CD14-positive monocyte (primary cell): ENCODE measurements around the gene CCNI2. TPM values are rescaled to one million over a fixed set of nuclear protein-coding genes. Genes with fewer than 3 reads are reported as not detected.

Experiments used
- DNase-seq, 3 donors: peaks; one replicate each; pipeline ENCODE4 v3.0.0-alpha.2; 2011 to 2022
- H2AFZ ChIP-seq: 2 replicates; pipeline ENCODE4 v1.6.0; 2012; ENCODE audit warnings: mild to moderate bottlenecking, low read depth, low read length, inconsistent platforms; ENCODE audit not compliant: insufficient read depth, poor library complexity, severe bottlenecking
- H3K27ac ChIP-seq, 2 donors: 1 replicate in 1 of 2; 2 replicates in 1 of 2; pipeline ENCODE4 v1.5.1; 2012 to 2013; ENCODE audit warnings: low read length in 2 of 2, control low read depth in 1 of 2, inconsistent platforms in 1 of 2, low read depth in 1 of 2, mild to moderate bottlenecking in 1 of 2
- H3K27me3 ChIP-seq, 2 donors: one replicate each; pipeline versions ENCODE4 v1.6.0 to v1.6.1; 2011 to 2013; ENCODE audit warnings: low read length in 2 of 2; ENCODE audit not compliant: control insufficient read depth in 2 of 2, insufficient read depth in 2 of 2
- H3K36me3 ChIP-seq, 2 donors: replicated peaks in 1 of 2; 1 replicate in 1 of 2; 2 replicates in 1 of 2; pipeline versions ENCODE4 v1.5.1 to v1.6.1; 2012 to 2013; ENCODE audit warnings: low read length in 2 of 2, control low read depth in 1 of 2, inconsistent platforms in 1 of 2, mild to moderate bottlenecking in 1 of 2; ENCODE audit not compliant: insufficient read depth in 2 of 2, control insufficient read depth in 1 of 2
- H3K4me1 ChIP-seq, 2 donors: 1 replicate in 1 of 2; 2 replicates in 1 of 2; pipeline versions ENCODE4 v1.5.1 to v1.6.1; 2012 to 2013; ENCODE audit warnings: low read length in 2 of 2, control low read depth in 1 of 2, inconsistent platforms in 1 of 2, mild to moderate bottlenecking in 1 of 2, moderate library complexity in 1 of 2; ENCODE audit not compliant: insufficient read depth in 2 of 2, control insufficient read depth in 1 of 2
- H3K4me2 ChIP-seq: replicated peaks from 2 replicates; pipeline ENCODE3; 2012; ENCODE audit warnings: low read length, moderate library complexity, mild to moderate bottlenecking; ENCODE audit not compliant: poor library complexity, severe bottlenecking; ENCODE audit errors: extremely low read depth
- H3K4me3 ChIP-seq, 3 experiments: fragments of 200-600 bp in 1 of 3; sonication (generic) in 1 of 3; replicated peaks in 1 of 3; 1 replicate in 2 of 3; 2 replicates in 1 of 3; pipeline ENCODE4 v1.5.1; 2011 to 2013; ENCODE audit warnings: low read length in 3 of 3, mild to moderate bottlenecking in 3 of 3, control low read depth in 2 of 3, low read depth in 2 of 3, inconsistent platforms in 1 of 3, moderate library complexity in 1 of 3
- H3K79me2 ChIP-seq: 2 replicates; pipeline ENCODE4 v1.6.0; 2012; ENCODE audit warnings: mild to moderate bottlenecking, control low read depth, inconsistent platforms, low read length, moderate library complexity; ENCODE audit not compliant: insufficient read depth
- H3K9ac ChIP-seq: 2 replicates; pipeline ENCODE4 v1.6.0; 2017; ENCODE audit warnings: low read length, mild to moderate bottlenecking; ENCODE audit not compliant: insufficient read depth, poor library complexity, severe bottlenecking
- H3K9me3 ChIP-seq, 2 donors: replicated peaks in 1 of 2; 1 replicate in 1 of 2; 2 replicates in 1 of 2; pipeline versions ENCODE4 v1.5.1 to v1.6.1; 2012 to 2013; ENCODE audit warnings: low read length in 2 of 2, control low read depth in 1 of 2; ENCODE audit not compliant: control insufficient read depth in 1 of 2, insufficient read depth in 1 of 2
- H4K20me1 ChIP-seq: 2 replicates; pipeline ENCODE4 v1.6.0; 2012; ENCODE audit warnings: mild to moderate bottlenecking, low read length, control low read depth, moderate library complexity; ENCODE audit not compliant: insufficient read depth
- H3K27ac Mint-ChIP-seq, 7 donors: one replicate each; pipeline ENCODE4 v1.8.0; 2020; ENCODE audit warnings: mild to moderate bottlenecking in 7 of 7, mixed read lengths in 7 of 7, moderate library complexity in 6 of 7, inconsistent platforms in 2 of 7
- H3K27me3 Mint-ChIP-seq, 3 donors: one replicate each; pipeline ENCODE4 v1.8.0; 2021 to 2022; ENCODE audit warnings: low read depth in 3 of 3, mild to moderate bottlenecking in 3 of 3, mixed read lengths in 3 of 3, moderate library complexity in 3 of 3, inconsistent platforms in 1 of 3
- H3K36me3 Mint-ChIP-seq, 2 donors: one replicate each; pipeline ENCODE4 v1.8.0; 2020; ENCODE audit warnings: mixed read lengths in 2 of 2, inconsistent platforms in 1 of 2, mild to moderate bottlenecking in 1 of 2
- H3K4me1 Mint-ChIP-seq: one replicate; pipeline ENCODE4 v1.8.0; 2020; ENCODE audit warnings: mild to moderate bottlenecking, mixed read lengths
- H3K4me3 Mint-ChIP-seq, 2 donors: one replicate each; pipeline ENCODE4 v1.8.0; 2020; ENCODE audit warnings: mild to moderate bottlenecking in 2 of 2, mixed read lengths in 2 of 2, moderate library complexity in 1 of 2
- H3K9me3 Mint-ChIP-seq, 7 donors: one replicate each; pipeline ENCODE4 v1.8.0; 2020 to 2022; ENCODE audit warnings: mixed read lengths in 7 of 7, mild to moderate bottlenecking in 6 of 7, moderate library complexity in 6 of 7, inconsistent platforms in 2 of 7
- CTCF ChIP-seq: fragments of 200-600 bp; IDR thresholded peaks from one replicate; pipeline ENCODE4 v1.8.0; 2022; ENCODE audit warnings: antibody characterized with exemption, mild to moderate bottlenecking
- WGBS: methylation state at CpG from one replicate; pipeline ENCODE4 v1.1.5; 2013; ENCODE audit warnings: missing lambda C conversion rate; ENCODE audit not compliant: insufficient coverage; 5-methylcytosine and 5-hydroxymethylcytosine counted together
- intact Hi-C, 2 donors: fragments of 100-400 bp; cut with micrococcal nuclease; formaldehyde crosslinking; loops; one replicate each; pipeline versions ENCODE4 v1.15.0 to v1.15.1; 2023
- polyA plus RNA-seq, 3 donors: library from polyadenylated mRNA; depleted of rRNA in 1 of 3; unstranded in 2 of 3; stranded (reverse) in 1 of 3; fragments of 300-500 nt in 2 of 3; fragments of >200 nt in 1 of 3; fragmentation: Illumina TruSeq in 2 of 3; gene quantifications; 1 replicate in 2 of 3; 2 replicates in 1 of 3; pipeline ENCODE4 v1.2.3, GENCODE V29; 2012 to 2021

Gene CCNI2
- polyA plus RNA-seq, 3 donors, result 0.72 TPM; not detected in 2

- Histone ChIP-seq H3K4me1 (peaks cover 0 to 2% of the 10 kb centered on the region in 2 donors), H3K27ac (no peak overlapping the region), H2AFZ (no peak overlapping the region), H3K9ac (no peak overlapping the region), H3K4me3 (no peak overlapping the region), H3K9me3 (no peaks in the 10 kb centered on the region), H3K36me3 (no peaks in the 10 kb centered on the region), H4K20me1 (no peaks in the 10 kb centered on the region), H3K79me2 (no peaks in the 10 kb centered on the region), H3K4me2 (no peak overlapping the region), H3K27me3 (peaks cover 4 to 17% of the 10 kb centered on the region in 2 donors)
- Mint-ChIP-seq H3K4me3 (no peak overlapping the region), H3K27me3 (peaks cover 22 to 39% (median 26%) of the 10 kb centered on the region in 3 donors), H3K9me3 (no peaks in the 10 kb centered on the region), H3K36me3 (peaks cover 0 to 2% of the 10 kb centered on the region in 2 donors), H3K4me1 (peaks cover 21% of the 10 kb centered on the region), H3K27ac (no peak overlapping the region)
- TF ChIP-seq CTCF, result no peak
- no peak for DNase-seq
- intact Hi-C loops, result no loop called here
- 99% methylated on average over 7 of the region's 8 CpGs for WGBS
Observed at GRCh38 chr5:132770476-132771159, 23.4 kb downstream of the CCNI2 start.

- Mint-ChIP-seq H3K27ac (no peak overlapping the region), H3K9me3 (peaks cover 0 to 6% (median 0%) of the 10 kb centered on the region in 7 donors), H3K4me1 (peaks cover 24% of the 10 kb centered on the region), H3K27me3 (peaks cover 31 to 49% (median 35%) of the 10 kb centered on the region in 3 donors), H3K36me3 (peaks cover 0 to 2% of the 10 kb centered on the region in 2 donors), H3K4me3 (no peak overlapping the region)
- Histone ChIP-seq H2AFZ (no peak overlapping the region), H3K4me2 (no peak overlapping the region), H3K4me3 (no peak overlapping the region), H3K4me1 (peaks cover 6% of the 10 kb centered on the region in 2 donors), H3K27me3 (peaks cover 9 to 26% of the 10 kb centered on the region in 2 donors), H3K27ac (no peak overlapping the region), H3K9ac (no peak overlapping the region), H4K20me1 (no peaks in the 10 kb centered on the region), H3K36me3 (no peaks in the 10 kb centered on the region), H3K9me3 (no peaks in the 10 kb centered on the region), H3K79me2 (no peaks in the 10 kb centered on the region)
- TF ChIP-seq CTCF, result no peak
- intact Hi-C loops, result no loop called here
- 99% methylated on average over 7 of the region's 8 CpGs for WGBS
- DNase-seq, result no peak
Observed at GRCh38 chr5:132771503-132771998, 24.3 kb downstream of the CCNI2 start.
